NCI-H345 treated with DMSO at 0.1 percent for 48 hours (cell line): ENCODE data around the gene FREM1.
A peak's percentile ranks its signal among the peaks of the same experiment; 100 is the strongest.

Experiments used
- DNase-seq: peaks from one replicate; lab custom pipeline; 2025; ENCODE audit not compliant: unreplicated experiment; lab: John Stamatoyannopoulos, UW

FREM1 gene

GRCh38 chr9:14881006-14881405, 29.2 kb downstream of the FREM1 start:
- no peak for DNase-seq

DNA sequence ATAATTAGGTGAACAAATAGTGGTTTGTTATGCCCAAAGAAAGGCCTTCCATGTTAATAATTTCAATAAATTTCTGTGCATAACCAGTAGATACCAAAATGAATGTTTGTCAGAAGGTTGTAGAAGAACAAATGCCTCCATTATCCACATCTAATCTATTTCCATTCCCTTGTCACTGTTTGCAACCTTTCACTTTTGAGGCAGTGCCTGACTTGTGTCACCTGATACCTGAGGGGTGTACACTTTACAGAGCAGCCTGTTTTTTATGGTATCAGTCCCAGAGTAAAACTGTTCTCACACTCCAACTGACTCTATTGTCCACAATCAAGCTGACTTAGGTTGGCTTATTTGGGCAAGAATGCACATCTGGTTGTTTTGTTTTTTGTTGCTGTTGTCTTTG, 40.1 kb downstream of the FREM1 start:
- DNase-seq, result no peak

GRCh38 chr9:14869671-14870070, 40.6 kb downstream of the FREM1 start:
- no peak for DNase-seq

DNA sequence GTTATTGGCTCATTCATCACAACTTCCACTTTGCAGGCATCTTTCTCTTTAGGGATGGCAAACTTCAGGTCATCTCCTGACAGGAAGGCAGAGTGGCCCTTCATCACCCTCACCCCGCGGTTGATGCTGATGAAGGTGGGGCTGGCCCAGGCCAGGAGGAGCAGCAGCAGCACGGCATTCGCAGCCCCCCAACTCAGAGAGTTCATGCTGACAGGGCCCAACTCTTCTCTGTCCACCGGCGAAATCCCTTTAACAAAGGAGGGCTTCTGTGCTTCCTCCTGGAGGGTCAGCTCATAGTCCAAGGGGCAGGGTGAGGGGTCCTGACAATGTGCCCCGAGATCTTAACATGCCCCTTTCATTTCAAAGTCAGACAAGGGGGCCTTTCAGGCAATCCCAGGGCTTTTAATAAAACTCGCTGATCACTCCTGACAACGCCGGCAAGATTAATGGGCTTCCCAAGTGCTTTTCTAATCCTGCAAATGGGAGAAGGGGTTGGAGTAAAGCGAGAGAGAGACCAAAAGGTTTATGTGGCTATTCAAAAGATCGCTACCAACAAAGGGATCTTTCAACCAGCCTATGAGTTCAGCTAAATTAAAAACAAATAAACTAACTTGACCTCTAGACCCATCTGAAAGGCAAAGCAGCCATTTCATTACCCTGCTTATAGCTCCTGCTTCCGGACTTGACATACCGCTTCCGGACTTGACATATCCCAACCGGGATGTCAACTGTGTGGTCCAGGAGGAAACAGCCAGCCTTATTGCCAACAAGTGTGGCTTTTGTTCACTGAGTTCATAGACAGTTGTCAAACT, 41.2 kb downstream of the FREM1 start:
- no peak for DNase-seq

DNA sequence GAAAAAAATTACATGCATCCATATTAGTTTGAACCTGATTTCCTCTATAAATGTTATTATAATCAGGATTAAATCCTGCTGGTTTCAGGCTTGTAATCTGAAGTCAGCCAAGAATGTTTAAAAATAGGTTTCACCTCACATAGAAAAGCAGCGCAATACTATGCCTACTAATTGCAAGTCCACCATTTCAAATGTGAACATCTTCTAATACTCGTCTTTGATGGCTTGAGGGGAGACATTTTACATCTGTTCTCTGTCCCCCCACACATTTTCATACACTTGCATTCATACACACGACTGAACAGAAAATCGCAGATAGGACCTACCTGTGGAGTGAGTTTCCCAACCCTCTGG, 41.8 kb downstream of the FREM1 start:
- no peak for DNase-seq

GRCh38 chr9:14866200-14866749, 44.0 kb downstream of the FREM1 start:
- no peak for DNase-seq

GRCh38 chr9:14864309-14864708, 45.9 kb downstream of the FREM1 start:
- no peak for DNase-seq

DNA sequence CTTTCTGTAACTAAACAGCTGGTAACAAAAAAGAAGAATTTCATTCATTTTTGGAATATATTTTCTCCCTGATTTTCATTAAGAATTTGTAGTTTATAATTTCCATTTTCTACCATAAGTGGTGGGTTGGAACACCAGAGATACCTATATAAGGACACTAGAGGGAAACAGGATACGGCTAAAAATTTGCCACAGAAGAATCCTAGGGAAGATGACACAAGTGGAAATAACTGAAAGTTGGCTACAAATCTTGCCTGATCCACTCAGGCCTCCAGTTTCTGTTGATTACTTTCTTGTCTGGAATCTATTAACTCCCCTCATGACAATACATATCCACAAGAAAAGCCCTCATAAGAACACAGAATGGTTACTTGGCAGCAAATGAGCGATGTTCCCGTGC, 46.8 kb downstream of the FREM1 start:
- DNase-seq, result no peak

DNA sequence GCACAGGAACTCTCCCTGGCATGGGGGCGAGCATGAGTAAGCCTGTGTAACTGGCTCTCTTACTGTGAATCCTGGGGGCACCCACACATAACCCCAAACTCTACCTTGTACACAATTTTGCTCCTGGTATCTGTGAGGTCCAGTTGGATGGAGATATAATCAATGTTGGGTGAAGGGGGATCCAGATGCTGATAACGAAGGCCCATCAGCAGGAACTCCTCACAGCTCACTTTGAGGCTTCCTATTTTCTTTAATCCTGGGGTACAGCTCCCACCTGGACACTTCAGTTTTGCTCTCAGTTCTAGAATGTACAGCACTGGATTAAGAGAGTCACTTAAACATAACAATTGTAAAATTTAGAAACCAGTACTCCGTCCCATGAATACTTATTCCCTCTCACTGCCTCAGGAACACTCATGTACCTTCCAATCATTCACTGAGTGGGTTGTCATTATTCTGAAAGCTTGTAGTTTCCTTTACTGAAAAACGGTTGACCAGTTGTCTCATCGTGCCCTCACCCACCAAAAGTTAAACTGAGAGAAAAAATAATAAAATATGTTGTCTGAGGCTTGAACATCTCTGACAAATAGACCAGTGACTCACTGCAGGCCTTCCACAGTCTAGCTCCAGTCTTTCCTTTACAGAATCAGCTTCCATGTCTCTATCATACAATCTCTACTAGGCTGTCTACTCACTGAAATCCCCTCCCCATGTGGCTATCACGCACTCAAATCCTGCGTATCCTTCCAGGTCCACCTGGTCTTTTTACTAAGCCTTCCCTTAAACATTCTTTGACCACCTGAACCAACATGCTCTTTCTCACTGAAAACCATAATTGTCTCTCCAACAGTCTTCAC, 52.6 kb downstream of the FREM1 start:
- no peak for DNase-seq

DNA sequence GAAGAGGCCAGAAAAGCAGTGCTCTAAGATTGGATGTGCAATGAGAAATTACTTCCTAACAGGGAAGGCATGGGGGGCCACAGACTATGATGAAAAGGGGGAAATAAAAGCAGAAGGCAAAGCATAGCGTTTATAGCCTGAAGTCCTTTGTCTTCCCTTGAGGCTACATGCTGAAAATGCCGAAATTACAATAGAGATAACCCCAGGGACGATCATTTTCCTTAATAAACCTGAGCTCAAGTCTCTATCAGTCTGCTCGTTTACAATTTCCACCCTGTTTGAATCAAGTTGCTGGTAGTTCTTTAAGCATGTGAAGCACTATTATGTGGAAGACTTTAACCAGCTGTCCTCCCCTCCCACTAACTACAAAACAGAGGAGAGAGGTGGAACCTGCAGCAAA, 60.4 kb downstream of the FREM1 start:
- DNase-seq, result no peak

GRCh38 chr9:14849296-14849695, 60.9 kb downstream of the FREM1 start:
- no peak for DNase-seq

- DNase-seq, result peak; percentile 13
Measured at GRCh38 chr9:14846871-14847311, 63.3 kb downstream of the FREM1 start.

- DNase-seq, result no peak
Measured at GRCh38 chr9:14843163-14843562, 67.1 kb downstream of the FREM1 start.

DNA sequence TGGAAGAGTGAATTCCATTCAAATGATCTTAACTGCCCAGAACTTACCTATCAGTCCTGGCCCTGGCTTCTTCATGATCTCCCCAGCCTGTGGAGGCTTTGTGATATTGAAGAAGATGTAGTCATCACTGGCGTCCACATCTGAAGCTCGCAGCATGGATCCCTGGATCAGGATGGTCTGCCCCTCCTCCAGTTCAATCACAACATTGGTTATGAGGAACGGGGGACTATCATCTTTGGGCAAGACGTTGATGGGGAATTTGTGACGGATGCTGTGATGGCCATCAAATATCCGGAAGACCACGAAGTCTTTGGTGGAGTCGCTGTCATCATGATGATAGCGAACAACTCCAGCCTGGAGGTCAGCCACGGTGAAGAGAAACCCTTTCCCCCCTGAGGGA, 68.0 kb downstream of the FREM1 start:
- DNase-seq, result no peak

DNA sequence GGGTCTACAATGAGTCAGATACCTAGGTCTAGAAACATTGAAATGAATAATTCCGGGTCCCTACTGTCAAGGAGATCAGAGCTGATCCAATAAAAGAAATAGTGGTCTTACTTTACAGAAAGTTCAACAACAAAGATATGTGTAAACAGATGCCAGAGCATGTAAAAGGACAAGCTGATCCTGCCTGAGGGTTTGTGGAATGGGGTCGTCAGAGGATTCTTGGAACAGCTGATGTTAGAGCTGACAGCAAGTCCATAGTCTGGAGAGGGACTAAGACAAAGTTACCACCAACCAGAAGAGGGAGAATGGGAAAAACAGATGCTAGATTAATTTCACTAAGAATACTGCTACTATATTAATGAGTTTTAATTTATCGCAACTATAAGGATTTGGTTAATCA, 71.5 kb downstream of the FREM1 start:
- no peak for DNase-seq

DNA sequence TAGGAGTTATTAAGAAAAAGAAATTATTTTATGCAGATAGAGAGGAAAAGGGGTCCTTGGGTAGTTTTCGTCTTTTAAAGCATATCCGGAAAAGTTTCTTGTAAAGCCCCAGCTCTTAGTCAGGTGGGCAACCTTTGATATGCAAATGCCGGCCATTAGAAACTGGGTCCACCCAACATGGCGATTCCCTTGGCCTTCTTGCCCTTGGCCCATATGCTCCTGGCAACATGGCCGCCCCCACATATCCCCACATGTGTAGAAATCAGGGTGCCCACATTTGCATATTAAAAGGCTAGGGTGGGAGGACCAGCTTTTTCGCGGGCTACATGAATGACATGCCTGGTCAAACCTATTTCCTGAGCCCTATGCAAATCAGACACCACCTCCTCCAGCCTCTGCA, 73.3 kb downstream of the FREM1 start:
- DNase-seq, result no peak

GRCh38 chr9:14831661-14832060, 78.6 kb downstream of the FREM1 start:
- DNase-seq, result no peak

GRCh38 chr9:14831074-14831473, 79.2 kb downstream of the FREM1 start:
- DNase-seq, result no peak

DNA sequence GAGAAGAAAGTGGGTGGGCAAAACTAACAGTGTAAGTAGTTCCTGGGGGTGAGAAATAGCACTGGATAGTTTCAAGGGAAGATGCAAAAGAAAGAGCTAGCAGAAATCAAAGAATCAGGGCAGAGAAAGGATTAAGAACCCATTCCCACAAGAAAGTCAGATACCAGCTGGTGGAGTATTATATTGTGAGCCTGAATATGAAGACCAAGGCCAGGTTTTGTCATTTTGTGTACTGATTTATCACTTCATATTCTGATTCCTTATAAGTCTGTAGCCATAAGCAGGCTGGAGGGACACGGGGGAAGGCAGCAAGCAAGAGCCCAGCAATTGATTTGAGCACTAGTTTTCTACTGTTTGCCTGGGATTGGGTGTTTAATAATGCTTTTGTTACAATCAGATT, 80.2 kb downstream of the FREM1 start:
- no peak for DNase-seq

DNA sequence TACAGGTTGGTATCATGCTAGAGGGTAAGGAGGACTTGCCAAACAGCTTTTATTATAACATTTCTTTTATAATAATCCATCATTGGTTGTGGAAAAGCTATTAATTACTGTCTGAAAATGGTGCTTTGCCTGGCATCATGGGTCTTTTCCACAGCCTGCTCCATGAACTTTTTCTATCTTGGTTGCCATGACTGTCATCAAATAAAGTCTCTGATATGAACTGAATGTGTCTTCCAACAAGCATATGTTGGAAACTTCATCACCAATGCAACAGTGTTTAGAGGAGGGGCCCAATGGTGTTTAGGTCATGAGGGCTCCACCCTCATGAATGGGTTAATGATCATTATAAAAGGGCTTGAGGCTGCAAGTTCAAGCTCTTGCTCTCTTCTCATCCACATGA, 81.0 kb downstream of the FREM1 start:
- no peak for DNase-seq

DNA sequence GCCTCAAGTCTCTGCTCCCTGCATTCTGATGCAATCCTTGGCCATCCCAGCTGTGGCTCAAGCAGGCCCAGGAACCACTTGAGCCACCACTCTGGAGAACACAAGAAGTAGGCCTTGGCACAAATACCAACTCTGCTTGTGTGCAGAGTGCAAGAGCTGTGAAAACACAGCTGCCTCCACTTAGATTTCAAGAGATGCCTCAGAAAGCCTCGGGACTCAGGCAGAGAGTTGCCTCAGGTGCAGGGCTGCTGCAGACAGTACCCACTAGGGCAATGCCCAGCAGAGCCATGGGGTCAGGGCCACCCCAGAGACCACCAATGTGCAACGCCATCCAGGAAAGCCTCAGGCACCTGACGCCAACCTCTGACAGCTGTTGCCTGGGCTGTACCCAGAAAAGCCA, 82.4 kb downstream of the FREM1 start:
- no peak for DNase-seq

- DNase-seq, result no peak
Measured at GRCh38 chr9:14824481-14824880, 85.7 kb downstream of the FREM1 start.
